Gastrocnemius medialis (tissue), 4 donors: ENCODE data around the gene NRDC. TPM values are rescaled to one million over a fixed set of nuclear protein-coding genes. Genes with fewer than 3 reads are reported as not detected.

Experiments used
- ATAC-seq, 2 donors: fragments of 150-250 bp; one replicate each; pipeline ENCODE4 v1.9.1; 2016
- DNase-seq, 2 donors: peaks; one replicate each; pipeline ENCODE4 v3.0.0-alpha.2; 2019
- H3K27ac ChIP-seq, 4 donors: fragments of 200-600 bp; sonication (generic); 1 replicate in 1 of 4; 2 replicates in 3 of 4; pipeline ENCODE4 v1.5.1; 2016 to 2018; ENCODE audit warnings: mild to moderate bottlenecking in 2 of 4, moderate library complexity in 1 of 4
- H3K27me3 ChIP-seq, 3 donors: fragments of 200-600 bp; sonication (generic) in 2 of 3; 1 replicate in 1 of 3; 2 replicates in 2 of 3; pipeline versions ENCODE4 v1.5.1 to v1.6.0; 2016 to 2019; ENCODE audit warnings: mild to moderate bottlenecking in 1 of 3, moderate library complexity in 1 of 3
- H3K36me3 ChIP-seq, 2 donors: fragments of 200-600 bp; sonication (generic) in 1 of 2; one replicate each; pipeline ENCODE4 v1.5.1; 2017 to 2018
- H3K4me1 ChIP-seq, 2 donors: fragments of 200-600 bp; sonication (generic) in 1 of 2; one replicate each; pipeline ENCODE4 v1.5.1; 2016 to 2017; ENCODE audit warnings: mild to moderate bottlenecking in 2 of 2
- H3K4me3 ChIP-seq, 4 donors: fragments of 200-600 bp; sonication (generic) in 3 of 4; 1 replicate in 1 of 4; 2 replicates in 3 of 4; pipeline ENCODE4 v1.5.1; 2016 to 2019; ENCODE audit warnings: mild to moderate bottlenecking in 2 of 4
- H3K9me3 ChIP-seq, 3 donors: fragments of 200-600 bp; sonication (generic) in 2 of 3; 1 replicate in 1 of 3; 2 replicates in 2 of 3; pipeline ENCODE4 v1.5.1; 2016 to 2019
- CTCF ChIP-seq, 5 experiments: fragments of 450-650 bp in 3 of 5; fragments of 200-600 bp in 2 of 5; sonication (generic) in 2 of 5; IDR thresholded peaks in 4 of 5; conservative IDR thresholded peaks in 1 of 5; 1 replicate in 4 of 5; 2 replicates in 1 of 5; pipeline ENCODE4 v1.5.1; 2016 to 2019; ENCODE audit warnings: antibody characterized with exemption in 5 of 5, mild to moderate bottlenecking in 3 of 5, moderate library complexity in 3 of 5
- POLR2A ChIP-seq, 2 donors: fragments of 450-650 bp; IDR thresholded peaks; one replicate each; pipeline ENCODE4 v1.6.1; 2017; ENCODE audit warnings: antibody characterized with exemption in 2 of 2, mild to moderate bottlenecking in 2 of 2, moderate library complexity in 2 of 2
- in situ Hi-C, 4 donors: fragments of 200-750 bp; cut with MboI; loops; one replicate each; pipeline versions ENCODE4 v1.15.0 to v1.8.0; 2017; ENCODE audit warnings: low sequenced_read_pairs in 4 of 4
- intact Hi-C: fragments of 100-400 bp; cut with DNase I; formaldehyde crosslinking; loops from one replicate; pipeline ENCODE4 v1.15.1; 2023; ENCODE audit warnings: low total_unique reads
- microRNA counts, 2 donors: library from miRNA; unstranded; fragments of <30 nt; microRNA quantifications; one replicate each; lab custom pipeline; 2016
- microRNA-seq, 2 donors: library from miRNA; unstranded; fragments of <30 nt; microRNA quantifications; one replicate each; pipeline ENCODE4, GENCODE V29; 2016; ENCODE audit warnings: borderline replicate concordance in 2 of 2
- total RNA-seq, 4 donors: library from RNA; depleted of rRNA; stranded (reverse); fragments of >200 nt; gene quantifications; one replicate each; pipeline versions ENCODE4 v1.1.0 to v1.2.3, GENCODE V29; 2016

NRDC gene
- total RNA-seq, 4 donors from 2014 or later = 180 to 270 (median 239) TPM

GRCh38 chr1:51741121-51741681 is 137.3 kb downstream of the NRDC start:
- no peak for DNase-seq

GRCh38 chr1:51740652-51741051 is 137.9 kb downstream of the NRDC start:
- DNase-seq (no peak), ATAC-seq (no peak)
- intact Hi-C loops (no loop called here), in situ Hi-C loops (no loop called here)
- peaks cover 56 to 78% of the 10 kb centered on the region in 2 donors for H3K4me1 ChIP-seq
- TF ChIP-seq POLR2A (IDR thresholded peaks at IDR 0.05) = no peak
- TF ChIP-seq CTCF (IDR thresholded peaks at IDR 0.05 in 4 of 5, conservative IDR thresholded peaks at IDR 0.05 in 1 of 5) = no peak
- H3K27ac ChIP-seq = no peak overlapping the region
- no peaks in the 10 kb centered on the region for H3K27me3 ChIP-seq
- no peak overlapping the region for H3K4me3 ChIP-seq
- no peaks in the 10 kb centered on the region for H3K36me3 ChIP-seq
- no peaks in the 10 kb centered on the region for H3K9me3 ChIP-seq

More at GRCh38 chr1:51741121-51741681, 137.3 kb downstream of the NRDC start:
- intact Hi-C loops = no loop called here
- Histone ChIP-seq H3K27ac (no peak overlapping the region), H3K36me3 (no peaks in the 10 kb centered on the region), H3K4me3 (no peak overlapping the region), H3K4me1 (peaks cover 51 to 73% of the 10 kb centered on the region in 2 donors), H3K9me3 (no peaks in the 10 kb centered on the region), H3K27me3 (no peaks in the 10 kb centered on the region)
- TF ChIP-seq POLR2A (IDR thresholded peaks at IDR 0.05) (no peak), CTCF (IDR thresholded peaks at IDR 0.05 in 4 of 5, conservative IDR thresholded peaks at IDR 0.05 in 1 of 5) (no peak)
- ATAC-seq = no peak
- in situ Hi-C loops = no loop called here

MicroRNA genes within 50 kb of the gene (microRNA counts, 767-probe panel; counts per million panel counts)
- microRNA hsa-miR-761 (lab: Ali Mortazavi, UCI) = 356 to 448 counts per million in 2 donors

Small RNA genes lying within 50 kb of the gene (microRNA-seq; reads per million reads assigned to microRNA genes)
- 0 reads per million in 2 donors for gene MIR761

Other genes with a start within 250 kb of the NRDC start
- under 1 TPM in 2 of 4 donors, not detected in 2; 0.02 to 0.04 TPM for gene RAB3B, start 112.0 kb upstream of the NRDC start, total RNA-seq
- gene KTI12, start 155.1 kb upstream of the NRDC start, total RNA-seq = 1 to 10 TPM; 3.4 to 5.9 (median 5.1) TPM
- 10 to 100 TPM; 19.8 to 25.3 (median 23.3) TPM for gene TXNDC12, start 176.5 kb upstream of the NRDC start, total RNA-seq
- gene BTF3L4, start 177.6 kb upstream of the NRDC start, total RNA-seq = 10 to 100 TPM; 68.4 to 92.9 (median 72.4) TPM